ENCODE data around the gene GABRA5. TPM values are rescaled to one million over a fixed set of nuclear protein-coding genes. Genes with fewer than 3 reads are reported as not detected.
"Not testable (repeated sequence)": the region's sequence is repeated elsewhere in the genome, so short reads cannot be mapped to it uniquely, and the experiment has no call there.

The GABRA5 gene
- not detected in 2 replicates for total RNA-seq
- polyA plus RNA-seq (2012): not detected

GRCh38 chr15:26866298-26867199 lies at the start of gene GABRA5:
TSS of gene GABRA5 (plus strand) at chr15:26867062. CDS start at chr15:26869249, 2,187 bp downstream.
- no peak for DNase-seq (ENCODE audit: low read depth)

GRCh38 chr15:26831191-26831590 lies 35.7 kb upstream of the GABRA5 start:
- DNase-seq (ENCODE audit: low read depth): not testable (repeated sequence)

- no peak for DNase-seq (ENCODE audit: low read depth)
Measured at GRCh38 chr15:26831951-26832350, 34.9 kb upstream of the GABRA5 start.

- no peak for DNase-seq (ENCODE audit: low read depth)
Measured at GRCh38 chr15:26838742-26839460, 28.0 kb upstream of the GABRA5 start.

- DNase-seq (ENCODE audit: low read depth): no peak
Measured at GRCh38 chr15:26841514-26841913, 25.3 kb upstream of the GABRA5 start.

GRCh38 chr15:26841941-26842340 lies 24.9 kb upstream of the GABRA5 start:
- DNase-seq (ENCODE audit: low read depth): no peak

GRCh38 chr15:26842391-26842790 lies 24.5 kb upstream of the GABRA5 start:
- DNase-seq (ENCODE audit: low read depth): no peak

GRCh38 chr15:26844901-26845300 lies 22.0 kb upstream of the GABRA5 start:
- DNase-seq (ENCODE audit: low read depth): no peak

- no peak for DNase-seq (ENCODE audit: low read depth)
Measured at GRCh38 chr15:26848498-26848897, 18.4 kb upstream of the GABRA5 start.

GRCh38 chr15:26850161-26850560 lies 16.7 kb upstream of the GABRA5 start:
- DNase-seq (ENCODE audit: low read depth): no peak

- no peak for DNase-seq (ENCODE audit: low read depth)
Measured at GRCh38 chr15:26852980-26853379, 13.9 kb upstream of the GABRA5 start.

- DNase-seq (ENCODE audit: low read depth): no peak
Measured at GRCh38 chr15:26854435-26854834, 12.4 kb upstream of the GABRA5 start.

- DNase-seq (ENCODE audit: low read depth): peak; percentile 23
Measured at GRCh38 chr15:26864664-26865191, 2.1 kb upstream of the GABRA5 start.

GRCh38 chr15:26867200-26868007 lies 542 bp downstream of the GABRA5 start:
- DNase-seq (ENCODE audit: low read depth): no peak

GRCh38 chr15:26868029-26868685 lies 1.3 kb downstream of the GABRA5 start:
- DNase-seq (ENCODE audit: low read depth): no peak

- DNase-seq (ENCODE audit: low read depth): no peak
Measured at GRCh38 chr15:26869628-26870027, 2.8 kb downstream of the GABRA5 start.

- peak; percentile 3 for DNase-seq (ENCODE audit: low read depth)
Measured at GRCh38 chr15:26870346-26870745, 3.5 kb downstream of the GABRA5 start.

GRCh38 chr15:26872206-26872605 lies 5.3 kb downstream of the GABRA5 start:
- DNase-seq (ENCODE audit: low read depth): no peak

GRCh38 chr15:26873846-26874245 lies 7.0 kb downstream of the GABRA5 start:
- DNase-seq (ENCODE audit: low read depth): no peak

GRCh38 chr15:26874774-26875475 lies 8.1 kb downstream of the GABRA5 start:
- DNase-seq (ENCODE audit: low read depth): no peak

Measured in myocyte (in vitro differentiated cells).